ENCODE measurements around the gene COPA. TPM values are rescaled to one million over a fixed set of nuclear protein-coding genes. Genes with fewer than 3 reads are reported as not detected.

COPA gene
- total RNA-seq, 3 donors from 2014 or later = 138 to 170 (median 153) TPM

- no peaks in the 10 kb centered on the region for H3K27me3 ChIP-seq
- intact Hi-C loops (cut with DNase I; ENCODE audit: low total_unique reads) = no loop called here
- DNase-seq (ENCODE audit: low spot score in 2 of 2) = no peak
- no peak overlapping the region for H3K4me3 ChIP-seq
- no peaks in the 10 kb centered on the region for H3K9me3 ChIP-seq
- H3K27ac ChIP-seq = no peak overlapping the region
- H3K36me3 ChIP-seq = peaks cover 12% of the 10 kb centered on the region
- TF ChIP-seq POLR2A (IDR thresholded peaks at IDR 0.05) (no peak), CTCF (IDR thresholded peaks at IDR 0.05) (no peak), POLR2AphosphoS5 (IDR thresholded peaks at IDR 0.05) (no peak)
- H3K4me1 ChIP-seq = no peaks in the 10 kb centered on the region
Observed at GRCh38 chr1:160361199-160361598, 18.1 kb upstream of the COPA start.

- H3K36me3 ChIP-seq = peaks cover 21% of the 10 kb centered on the region
- H3K9me3 ChIP-seq = no peaks in the 10 kb centered on the region
- DNase-seq (ENCODE audit: low spot score in 2 of 2) = no peak
- H3K27me3 ChIP-seq = no peaks in the 10 kb centered on the region
- intact Hi-C loops (cut with DNase I; ENCODE audit: low total_unique reads) = no loop called here
- no peaks in the 10 kb centered on the region for H3K4me1 ChIP-seq
- no peak overlapping the region for H3K4me3 ChIP-seq
- TF ChIP-seq CTCF (IDR thresholded peaks at IDR 0.05) (no peak), POLR2A (IDR thresholded peaks at IDR 0.05) (no peak), POLR2AphosphoS5 (IDR thresholded peaks at IDR 0.05) (no peak)
- no peak overlapping the region for H3K27ac ChIP-seq
Observed at GRCh38 chr1:160360227-160360695, 17.2 kb upstream of the COPA start.

- intact Hi-C loops (cut with DNase I; ENCODE audit: low total_unique reads) = no loop called here
- H3K9me3 ChIP-seq = no peaks in the 10 kb centered on the region
- TF ChIP-seq POLR2AphosphoS5 (IDR thresholded peaks at IDR 0.05) (no peak), POLR2A (IDR thresholded peaks at IDR 0.05) (no peak), CTCF (IDR thresholded peaks at IDR 0.05) (no peak)
- no peak for DNase-seq (ENCODE audit: low spot score in 2 of 2)
- H3K4me3 ChIP-seq = no peak overlapping the region
- no peaks in the 10 kb centered on the region for H3K4me1 ChIP-seq
- no peak overlapping the region for H3K27ac ChIP-seq
- no peaks in the 10 kb centered on the region for H3K27me3 ChIP-seq
- H3K36me3 ChIP-seq = peaks cover 27% of the 10 kb centered on the region
Observed at GRCh38 chr1:160359559-160360226, 16.6 kb upstream of the COPA start.

GRCh38 chr1:160358073-160358472, 15.0 kb upstream of the COPA start:
- Histone ChIP-seq H3K36me3 (peaks cover 37% of the 10 kb centered on the region), H3K27ac (no peak overlapping the region), H3K4me1 (no peaks in the 10 kb centered on the region), H3K27me3 (no peaks in the 10 kb centered on the region), H3K9me3 (no peaks in the 10 kb centered on the region), H3K4me3 (no peak overlapping the region)
- intact Hi-C loops (cut with DNase I; ENCODE audit: low total_unique reads) = no loop called here
- DNase-seq (ENCODE audit: low spot score in 2 of 2) = no peak
- no peak for TF ChIP-seq CTCF (IDR thresholded peaks at IDR 0.05)
- no peak for TF ChIP-seq POLR2AphosphoS5 (IDR thresholded peaks at IDR 0.05)
- no peak for TF ChIP-seq POLR2A (IDR thresholded peaks at IDR 0.05)

GRCh38 chr1:160357286-160358002, 14.4 kb upstream of the COPA start:
- no peak overlapping the region for H3K4me3 ChIP-seq
- no peak for DNase-seq (ENCODE audit: low spot score in 2 of 2)
- intact Hi-C loops (cut with DNase I; ENCODE audit: low total_unique reads) = no loop called here
- no peaks in the 10 kb centered on the region for H3K27me3 ChIP-seq
- H3K36me3 ChIP-seq = peaks cover 37% of the 10 kb centered on the region
- TF ChIP-seq CTCF (IDR thresholded peaks at IDR 0.05) (no peak), POLR2AphosphoS5 (IDR thresholded peaks at IDR 0.05) (no peak), POLR2A (IDR thresholded peaks at IDR 0.05) (no peak)
- no peaks in the 10 kb centered on the region for H3K9me3 ChIP-seq
- H3K27ac ChIP-seq = no peak overlapping the region
- no peaks in the 10 kb centered on the region for H3K4me1 ChIP-seq
